ENCODE data around the gene VWA8.

The VWA8 gene

DNA sequence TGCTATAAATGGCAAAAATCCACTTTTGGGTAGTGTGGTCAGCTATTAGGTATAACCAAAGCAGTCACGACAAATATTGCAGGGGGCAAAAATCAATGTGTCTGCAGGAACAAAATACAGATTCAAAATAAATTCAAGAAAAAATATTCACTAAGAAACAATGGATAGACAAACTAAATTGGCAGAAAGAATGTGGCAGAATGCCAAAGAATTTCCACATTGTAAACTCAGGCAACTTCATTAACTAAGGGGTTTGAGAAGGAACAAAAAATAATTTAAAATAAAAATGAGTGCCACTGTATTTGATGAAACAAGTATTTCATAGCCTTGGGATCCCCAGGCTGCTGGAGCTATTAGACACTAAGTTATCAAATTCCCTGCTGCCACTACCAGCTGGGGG, 193.1 kb downstream of the VWA8 start:
- no peak overlapping the region for H3K27ac ChIP-seq (ENCODE audit: low read depth, low read length)
- TF ChIP-seq, protein P1, sequence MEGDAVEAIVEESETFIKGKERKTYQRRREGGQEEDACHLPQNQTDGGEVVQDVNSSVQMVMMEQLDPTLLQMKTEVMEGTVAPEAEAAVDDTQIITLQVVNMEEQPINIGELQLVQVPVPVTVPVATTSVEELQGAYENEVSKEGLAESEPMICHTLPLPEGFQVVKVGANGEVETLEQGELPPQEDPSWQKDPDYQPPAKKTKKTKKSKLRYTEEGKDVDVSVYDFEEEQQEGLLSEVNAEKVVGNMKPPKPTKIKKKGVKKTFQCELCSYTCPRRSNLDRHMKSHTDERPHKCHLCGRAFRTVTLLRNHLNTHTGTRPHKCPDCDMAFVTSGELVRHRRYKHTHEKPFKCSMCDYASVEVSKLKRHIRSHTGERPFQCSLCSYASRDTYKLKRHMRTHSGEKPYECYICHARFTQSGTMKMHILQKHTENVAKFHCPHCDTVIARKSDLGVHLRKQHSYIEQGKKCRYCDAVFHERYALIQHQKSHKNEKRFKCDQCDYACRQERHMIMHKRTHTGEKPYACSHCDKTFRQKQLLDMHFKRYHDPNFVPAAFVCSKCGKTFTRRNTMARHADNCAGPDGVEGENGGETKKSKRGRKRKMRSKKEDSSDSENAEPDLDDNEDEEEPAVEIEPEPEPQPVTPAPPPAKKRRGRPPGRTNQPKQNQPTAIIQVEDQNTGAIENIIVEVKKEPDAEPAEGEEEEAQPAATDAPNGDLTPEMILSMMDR (IDR thresholded peaks at IDR 0.05; ENCODE audit: low read depth, low read length, poor library complexity, severe bottlenecking) = no peak
- TF ChIP-seq EZH2phosphoT487 (IDR thresholded peaks at IDR 0.05; ENCODE audit: borderline replicate concordance, low read length) = no peak
- H4K20me1 ChIP-seq (ENCODE audit: control insufficient read depth, insufficient read depth, low read depth, low read length) = no peaks in the 10 kb centered on the region
- H3F3A ChIP-seq (ENCODE audit: control insufficient read depth, insufficient read depth) = no peaks in the 10 kb centered on the region
- no peaks in the 10 kb centered on the region for H3K36me3 ChIP-seq (ENCODE audit: control insufficient read depth, low read length)
- no peaks in the 10 kb centered on the region for H3K4me1 ChIP-seq (ENCODE audit: control insufficient read depth, low read length)
- no peaks in the 10 kb centered on the region for H3K9me3 ChIP-seq (ENCODE audit: control insufficient read depth, insufficient read depth, low read length)
- H3K79me2 ChIP-seq (ENCODE audit: control insufficient read depth, low read length) = no peaks in the 10 kb centered on the region
- H3K4me2 ChIP-seq (ENCODE audit: low read length) = no peak overlapping the region
- no peaks in the 10 kb centered on the region for H3K9me2 ChIP-seq (replicated peaks; ENCODE audit: control insufficient read depth, low read length)
- H3K27me3 ChIP-seq (ENCODE audit: control insufficient read depth, low read length) = no peaks in the 10 kb centered on the region
- no peak overlapping the region for H3K4me3 ChIP-seq (ENCODE audit: low read length)

DNA sequence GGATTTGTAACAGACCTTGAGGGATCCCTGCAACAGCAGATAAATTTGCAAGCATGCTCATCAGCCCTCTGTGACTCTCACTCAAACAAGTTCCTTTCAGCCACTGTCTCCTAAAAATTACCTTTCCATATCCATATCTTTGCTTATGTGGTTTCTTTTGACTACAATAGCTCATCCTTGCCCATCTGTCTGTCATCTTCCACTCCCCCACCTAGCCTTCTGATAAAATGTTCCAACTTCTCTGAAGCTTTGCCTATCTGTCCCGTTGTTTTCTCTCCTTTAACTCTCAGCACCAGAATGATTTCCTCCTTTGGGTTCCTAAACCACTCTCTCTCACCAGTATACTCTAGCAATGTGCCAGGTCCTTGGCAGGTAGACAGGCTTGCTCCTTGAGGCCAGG, 194.5 kb downstream of the VWA8 start:
- no peak for TF ChIP-seq EZH2phosphoT487 (IDR thresholded peaks at IDR 0.05; ENCODE audit: borderline replicate concordance, low read length)
- TF ChIP-seq, protein P1 (IDR thresholded peaks at IDR 0.05; ENCODE audit: low read depth, low read length, poor library complexity, severe bottlenecking) = no peak
- H3K27ac ChIP-seq (ENCODE audit: low read depth, low read length) = no peak overlapping the region
- no peak overlapping the region for H3K4me3 ChIP-seq (ENCODE audit: low read length)
- H3K79me2 ChIP-seq (ENCODE audit: control insufficient read depth, low read length) = no peaks in the 10 kb centered on the region
- no peaks in the 10 kb centered on the region for H3K36me3 ChIP-seq (ENCODE audit: control insufficient read depth, low read length)
- no peaks in the 10 kb centered on the region for H3K9me2 ChIP-seq (replicated peaks; ENCODE audit: control insufficient read depth, low read length)
- H4K20me1 ChIP-seq (ENCODE audit: control insufficient read depth, insufficient read depth, low read depth, low read length) = no peaks in the 10 kb centered on the region
- H3K4me1 ChIP-seq (ENCODE audit: control insufficient read depth, low read length) = no peaks in the 10 kb centered on the region
- H3K27me3 ChIP-seq (ENCODE audit: control insufficient read depth, low read length) = no peaks in the 10 kb centered on the region
- H3F3A ChIP-seq (ENCODE audit: control insufficient read depth, insufficient read depth) = no peaks in the 10 kb centered on the region
- H3K4me2 ChIP-seq (ENCODE audit: low read length) = no peak overlapping the region
- no peaks in the 10 kb centered on the region for H3K9me3 ChIP-seq (ENCODE audit: control insufficient read depth, insufficient read depth, low read length)

DNA sequence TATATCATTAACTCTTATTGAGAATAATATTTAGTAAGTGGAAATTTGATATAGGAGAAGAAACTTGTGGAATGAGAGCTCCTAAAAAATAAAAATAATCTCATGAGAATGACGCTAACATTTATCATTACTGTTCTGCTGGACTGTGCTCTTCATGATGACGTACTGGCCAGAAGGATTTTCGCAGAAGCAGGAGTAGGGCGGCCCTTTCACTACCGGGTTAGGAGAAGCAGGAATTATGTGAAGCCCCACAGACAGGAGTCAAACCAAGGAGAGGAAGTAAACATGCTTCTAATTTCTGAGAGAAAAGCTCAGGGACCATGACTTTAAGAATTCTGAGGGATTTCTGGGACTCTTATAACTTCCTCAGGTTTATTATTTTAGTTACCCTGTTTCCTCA, 195.1 kb downstream of the VWA8 start:
- H3K79me2 ChIP-seq (ENCODE audit: control insufficient read depth, low read length) = no peaks in the 10 kb centered on the region
- no peaks in the 10 kb centered on the region for H3K36me3 ChIP-seq (ENCODE audit: control insufficient read depth, low read length)
- no peaks in the 10 kb centered on the region for H3K9me2 ChIP-seq (replicated peaks; ENCODE audit: control insufficient read depth, low read length)
- H3K27ac ChIP-seq (ENCODE audit: low read depth, low read length) = no peak overlapping the region
- H3K4me1 ChIP-seq (ENCODE audit: control insufficient read depth, low read length) = no peaks in the 10 kb centered on the region
- TF ChIP-seq, protein P1 (IDR thresholded peaks at IDR 0.05; ENCODE audit: low read depth, low read length, poor library complexity, severe bottlenecking) = no peak
- no peak for TF ChIP-seq EZH2phosphoT487 (IDR thresholded peaks at IDR 0.05; ENCODE audit: borderline replicate concordance, low read length)
- H3K9me3 ChIP-seq (ENCODE audit: control insufficient read depth, insufficient read depth, low read length) = no peaks in the 10 kb centered on the region
- no peaks in the 10 kb centered on the region for H3F3A ChIP-seq (ENCODE audit: control insufficient read depth, insufficient read depth)
- H3K4me2 ChIP-seq (ENCODE audit: low read length) = no peak overlapping the region
- H3K4me3 ChIP-seq (ENCODE audit: low read length) = no peak overlapping the region
- no peaks in the 10 kb centered on the region for H4K20me1 ChIP-seq (ENCODE audit: control insufficient read depth, insufficient read depth, low read depth, low read length)
- H3K27me3 ChIP-seq (ENCODE audit: control insufficient read depth, low read length) = no peaks in the 10 kb centered on the region

DNA sequence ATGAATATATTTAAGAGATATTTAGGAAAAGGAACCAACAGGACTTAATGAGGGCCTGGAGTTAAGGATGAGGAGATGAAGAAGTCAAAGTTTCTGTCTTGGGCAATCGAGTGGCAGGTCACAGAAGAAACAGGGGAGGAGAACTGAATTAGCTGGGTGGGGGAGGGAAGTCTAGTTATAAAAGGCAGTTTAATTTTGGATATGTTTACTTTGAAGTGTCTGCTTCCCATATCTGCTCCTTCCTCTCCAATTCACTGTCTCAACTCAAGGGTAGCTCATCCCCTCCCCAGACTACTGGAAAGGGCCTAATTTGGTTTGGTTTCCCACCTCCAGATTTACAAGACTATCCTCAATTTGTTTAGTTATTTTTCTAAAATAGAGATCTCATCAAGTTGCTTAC, 195.9 kb downstream of the VWA8 start:
- H3K27me3 ChIP-seq (ENCODE audit: control insufficient read depth, low read length) = no peaks in the 10 kb centered on the region
- H3F3A ChIP-seq (ENCODE audit: control insufficient read depth, insufficient read depth) = no peaks in the 10 kb centered on the region
- H4K20me1 ChIP-seq (ENCODE audit: control insufficient read depth, insufficient read depth, low read depth, low read length) = no peaks in the 10 kb centered on the region
- H3K36me3 ChIP-seq (ENCODE audit: control insufficient read depth, low read length) = no peaks in the 10 kb centered on the region
- no peaks in the 10 kb centered on the region for H3K4me1 ChIP-seq (ENCODE audit: control insufficient read depth, low read length)
- no peak overlapping the region for H3K4me3 ChIP-seq (ENCODE audit: low read length)
- no peak overlapping the region for H3K27ac ChIP-seq (ENCODE audit: low read depth, low read length)
- no peaks in the 10 kb centered on the region for H3K9me2 ChIP-seq (replicated peaks; ENCODE audit: control insufficient read depth, low read length)
- H3K4me2 ChIP-seq (ENCODE audit: low read length) = no peak overlapping the region
- no peak for TF ChIP-seq EZH2phosphoT487 (IDR thresholded peaks at IDR 0.05; ENCODE audit: borderline replicate concordance, low read length)
- no peaks in the 10 kb centered on the region for H3K9me3 ChIP-seq (ENCODE audit: control insufficient read depth, insufficient read depth, low read length)
- H3K79me2 ChIP-seq (ENCODE audit: control insufficient read depth, low read length) = no peaks in the 10 kb centered on the region
